Brain microvascular endothelial cell (primary cell): ENCODE measurements around the gene ZZZ3.
"Not testable (repeated sequence)": the region's sequence is repeated elsewhere in the genome, so short reads cannot be mapped to it uniquely, and the experiment has no call there.

ENCODE experiments used
- DNase-seq: peaks from one replicate; pipeline ENCODE4 v3.0.0-alpha.2; 2020
- H3K27ac ChIP-seq: fragments of 250-450 bp; sonication (Bioruptor Pico); 2 replicates; pipeline ENCODE4 v1.5.1; 2020; ENCODE audit warnings: mild to moderate bottlenecking, moderate library complexity
- H3K27me3 ChIP-seq: fragments of 250-450 bp; sonication (Bioruptor Pico); replicated peaks from 2 replicates; pipeline ENCODE4 v1.5.1; 2020; ENCODE audit warnings: mild to moderate bottlenecking
- H3K36me3 ChIP-seq: fragments of 250-450 bp; sonication (Bioruptor Pico); replicated peaks from 2 replicates; pipeline ENCODE4 v1.5.1; 2020; ENCODE audit warnings: mild to moderate bottlenecking
- H3K4me3 ChIP-seq: 2 replicates; pipeline ENCODE4 v1.5.1; 2011; ENCODE audit warnings: low read depth, mild to moderate bottlenecking, control low read depth, low read length, moderate library complexity
- CTCF ChIP-seq: IDR thresholded peaks from 2 replicates; pipeline ENCODE4 v1.5.1; 2011; ENCODE audit warnings: low read depth, mild to moderate bottlenecking, moderate library complexity, low read length, control low read depth, inconsistent platforms; ENCODE audit errors: missing control alignments
- in situ Hi-C: cut with HindIII; loops from 2 replicates; pipeline ENCODE4 v1.10.0; 2017; ENCODE audit warnings: low sequenced_read_pairs, low pct_ligation_motif_present

Gene ZZZ3

GRCh38 chr1:77706321-77706720, 23.9 kb upstream of the ZZZ3 start:
- DNase-seq = no peak
- no peak for TF ChIP-seq CTCF
- Histone ChIP-seq H3K36me3 (peaks cover 26% of the 10 kb centered on the region), H3K27ac (no peak overlapping the region), H3K4me3 (no peak overlapping the region), H3K27me3 (no peaks in the 10 kb centered on the region)
- in situ Hi-C loops = no loop called here

DNA sequence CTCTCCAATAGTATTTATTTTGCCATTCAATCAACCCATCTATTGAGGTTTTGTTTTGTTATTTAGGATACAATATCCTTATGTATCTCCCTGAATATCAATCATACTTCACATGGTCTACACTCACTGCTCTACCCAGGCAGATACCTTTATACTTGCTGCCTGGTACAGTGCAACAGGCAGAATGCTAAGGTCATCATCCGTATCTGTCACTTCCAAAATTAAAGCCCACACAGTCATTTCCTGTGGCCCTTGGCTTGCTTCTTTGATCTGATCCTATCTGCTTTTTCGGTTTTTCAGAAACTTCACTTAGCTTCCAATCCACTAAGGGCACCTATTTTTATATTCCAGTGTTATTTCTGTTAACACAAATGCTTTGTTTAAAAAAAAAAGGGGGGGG, 22.3 kb upstream of the ZZZ3 start:
- Histone ChIP-seq H3K36me3 (peaks cover 14% of the 10 kb centered on the region), H3K4me3 (no peak overlapping the region), H3K27me3 (no peaks in the 10 kb centered on the region), H3K27ac (no peak overlapping the region)
- in situ Hi-C loops = no loop called here
- DNase-seq = no peak
- no peak for TF ChIP-seq CTCF

- H3K4me3 ChIP-seq, H3K27ac ChIP-seq, in situ Hi-C loops, H3K36me3 ChIP-seq, H3K27me3 ChIP-seq, DNase-seq: not testable (repeated sequence)
These were observed 17.2 kb upstream of the ZZZ3 start for GRCh38 chr1:77699673-77700072.

GRCh38 chr1:77697441-77697840, 15.0 kb upstream of the ZZZ3 start:
- Histone ChIP-seq H3K27ac (no peak overlapping the region), H3K4me3 (no peak overlapping the region), H3K36me3 (peaks cover 7% of the 10 kb centered on the region), H3K27me3 (no peaks in the 10 kb centered on the region)
- no peak for TF ChIP-seq CTCF
- in situ Hi-C loops = no loop called here
- no peak for DNase-seq

- Histone ChIP-seq H3K27me3 (no peaks in the 10 kb centered on the region), H3K4me3 (no peak overlapping the region), H3K27ac (no peak overlapping the region), H3K36me3 (peaks cover 2% of the 10 kb centered on the region)
- DNase-seq = no peak
- TF ChIP-seq CTCF = no peak
- in situ Hi-C loops = no loop called here
These were observed 6.5 kb upstream of the ZZZ3 start for GRCh38 chr1:77688939-77689338.

DNA sequence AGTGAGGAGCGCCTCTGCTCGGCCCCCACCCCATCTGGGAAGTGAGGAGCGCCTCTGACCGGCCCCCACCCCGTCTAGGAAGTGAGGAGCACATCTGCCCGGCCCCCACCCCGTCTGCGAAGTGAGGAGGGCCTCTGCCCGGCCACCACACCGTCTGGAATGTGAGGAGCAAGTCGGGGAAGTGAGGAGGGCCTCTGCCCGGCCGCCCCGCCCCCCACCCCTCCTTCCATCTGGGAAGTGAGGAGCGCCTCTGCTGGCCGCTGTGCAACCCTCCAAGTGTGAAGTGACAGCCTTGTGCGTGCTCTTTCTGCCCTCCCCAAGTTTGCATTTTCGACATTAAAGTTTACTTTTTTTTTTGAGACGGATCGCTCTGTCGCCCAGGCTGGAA, 5.1 kb upstream of the ZZZ3 start:
- no peaks in the 10 kb centered on the region for H3K27me3 ChIP-seq
- DNase-seq = peak; percentile 22
- no peaks in the 10 kb centered on the region for H3K36me3 ChIP-seq
- in situ Hi-C loops = no loop called here
- H3K4me3 ChIP-seq = peak overlapping the region; percentile 34
- TF ChIP-seq CTCF = peak; percentile 67
- no peak overlapping the region for H3K27ac ChIP-seq
